ENCODE measurements around the gene EGR2.
"Not testable (repeated sequence)": the region's sequence is repeated elsewhere in the genome, so short reads cannot be mapped to it uniquely, and the experiment has no call there.

Gene EGR2

DNA sequence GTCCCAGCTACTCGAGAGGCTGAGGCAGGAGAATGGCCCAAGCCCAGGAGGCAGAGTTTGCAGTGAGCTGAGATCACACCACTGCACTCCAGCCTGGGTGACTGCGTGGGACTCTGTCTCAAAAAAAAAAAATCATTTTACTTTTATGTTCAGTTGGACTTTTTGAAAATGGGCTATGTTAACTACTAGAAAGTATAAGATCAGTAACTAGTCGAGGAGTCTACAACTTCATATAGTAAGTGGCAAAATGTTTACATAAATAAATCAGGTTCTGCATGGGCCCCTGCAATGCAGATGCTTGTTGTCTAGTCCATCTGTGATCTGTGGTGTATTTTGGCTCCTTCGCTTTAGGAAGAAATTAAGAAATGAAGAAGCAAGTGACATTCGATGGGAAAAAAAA is 23.9 kb downstream of the EGR2 start:
- DNase-seq: no peak

GRCh38 chr10:62790571-62790970 is 25.6 kb downstream of the EGR2 start:
- DNase-seq: no peak

GRCh38 chr10:62790019-62790555 is 26.1 kb downstream of the EGR2 start:
- DNase-seq: no peak

DNA sequence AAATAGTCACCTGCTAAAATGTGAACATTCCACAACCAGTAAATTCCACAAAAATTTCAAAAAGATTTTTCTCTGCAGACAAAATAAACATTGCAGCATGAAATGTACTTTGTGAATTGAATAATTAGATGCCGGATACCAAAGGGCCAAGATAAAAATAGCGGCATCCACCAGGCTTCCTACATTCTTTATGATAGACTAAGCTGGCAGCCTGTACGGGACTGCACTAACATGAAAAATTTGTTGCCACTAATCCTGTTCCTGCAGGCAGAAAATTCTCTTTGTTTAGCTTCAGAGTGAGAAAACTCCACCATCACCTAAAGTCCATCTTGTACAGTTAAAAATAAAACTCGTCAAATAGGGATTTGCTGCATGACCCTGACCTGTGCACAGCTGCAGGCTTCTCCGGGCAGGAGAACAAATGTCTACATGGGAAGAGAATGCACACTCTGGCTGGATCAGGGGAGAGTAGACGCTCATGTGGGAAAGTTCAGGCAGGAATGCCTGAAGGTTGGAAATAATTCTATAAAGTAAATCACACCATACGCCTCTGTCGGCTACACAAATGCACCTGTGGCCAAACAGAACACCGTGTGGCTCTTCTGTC is 27.2 kb downstream of the EGR2 start:
- no peak for DNase-seq

- not testable (repeated sequence) for DNase-seq
Measured at GRCh38 chr10:62788285-62788684, 27.9 kb downstream of the EGR2 start.

GRCh38 chr10:62784537-62784936 is 31.6 kb downstream of the EGR2 start:
- not testable (repeated sequence) for DNase-seq

GRCh38 chr10:62779487-62780248 is 36.5 kb downstream of the EGR2 start:
- no peak for DNase-seq

DNA sequence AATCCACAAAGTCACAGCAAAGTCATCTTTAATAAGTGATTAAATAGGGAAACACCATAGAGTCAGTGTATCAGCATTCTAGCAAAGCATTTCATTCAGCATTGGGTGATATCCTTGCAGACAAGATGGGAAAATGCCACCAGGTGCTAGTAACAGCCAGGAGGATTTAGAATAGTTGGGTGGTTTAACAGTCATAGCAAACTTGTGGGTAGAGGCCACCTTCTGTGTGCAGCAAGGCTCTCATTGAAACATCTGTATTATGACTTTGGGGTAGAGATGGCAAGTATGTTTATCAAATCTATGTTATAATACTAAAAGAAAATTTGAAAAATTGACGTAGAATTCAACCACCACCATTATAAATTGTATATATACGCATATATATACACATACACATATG is 38.0 kb downstream of the EGR2 start:
- DNase-seq: no peak

- no peak for DNase-seq
Measured at GRCh38 chr10:62772186-62772974, 43.8 kb downstream of the EGR2 start.

DNA sequence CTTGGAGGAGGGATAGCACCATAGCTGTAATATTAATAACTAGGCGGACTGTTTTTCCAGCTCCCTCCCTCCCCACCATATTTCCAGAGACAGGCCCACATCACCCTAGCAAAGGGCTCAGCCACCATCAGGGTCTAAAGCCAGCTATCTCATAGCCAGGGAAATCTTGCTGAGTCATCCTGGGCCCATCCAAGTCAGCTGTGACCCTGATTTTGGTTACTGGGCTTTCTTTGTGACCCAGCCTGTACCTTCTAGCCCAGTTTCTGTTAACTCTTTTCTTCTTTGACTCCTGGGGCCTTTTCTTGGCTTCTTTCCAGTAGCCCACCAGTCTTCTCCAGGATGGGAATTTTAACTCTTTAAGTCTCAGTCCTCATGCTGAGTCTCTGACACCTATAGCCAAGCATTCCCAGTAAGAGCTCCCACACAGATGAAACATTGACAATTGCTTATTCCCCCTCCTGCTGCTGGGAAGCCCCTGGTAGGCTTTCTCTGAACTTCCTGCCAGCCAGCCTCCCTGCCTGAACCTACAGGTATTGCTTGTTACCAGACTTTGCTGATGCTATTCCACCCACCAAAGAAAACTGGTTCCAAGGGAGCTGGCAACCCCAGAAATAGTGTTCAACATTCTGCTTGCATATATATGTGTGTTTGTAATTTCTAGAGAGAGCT is 46.5 kb downstream of the EGR2 start:
- DNase-seq: no peak

DNA sequence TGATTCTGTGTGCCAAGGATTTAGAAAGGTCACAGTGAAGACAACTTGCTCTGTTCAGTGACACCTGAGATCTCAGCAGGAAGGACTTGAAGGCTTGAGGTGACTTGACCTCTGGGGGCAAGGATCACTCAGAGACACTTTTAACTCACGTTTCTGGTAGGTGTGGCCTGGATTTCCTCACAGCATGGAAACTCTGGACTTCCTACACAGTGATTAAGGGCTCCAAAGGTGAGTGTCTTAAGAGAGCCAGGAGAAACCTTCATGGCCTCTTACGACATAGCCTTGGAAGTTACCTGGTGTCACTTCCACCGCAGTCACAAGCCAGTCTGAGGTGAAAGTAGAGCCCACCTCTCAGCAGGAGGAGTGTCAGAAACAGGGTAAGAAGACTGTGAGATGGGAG is 49.8 kb downstream of the EGR2 start:
- no peak for DNase-seq

DNA sequence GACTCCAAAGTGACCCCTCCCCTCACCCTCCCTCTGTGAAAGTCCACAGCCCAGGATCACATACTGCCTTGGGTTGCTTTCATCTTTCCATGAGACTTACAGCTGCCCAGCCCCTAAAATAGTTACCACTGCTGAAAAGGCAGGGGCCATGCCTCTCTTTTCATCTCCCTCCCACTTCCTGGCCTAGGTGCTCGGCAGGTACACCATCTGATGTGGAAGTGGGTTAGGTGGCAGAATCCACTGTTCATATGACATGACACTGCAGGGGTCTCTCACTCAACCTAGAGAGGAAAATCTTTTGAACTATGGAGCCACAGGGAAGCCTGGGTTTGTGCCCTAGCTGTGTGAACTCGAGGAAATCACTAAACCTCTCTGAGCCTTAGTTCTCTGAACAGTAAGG is 50.4 kb downstream of the EGR2 start:
- no peak for DNase-seq

- no peak for DNase-seq
Measured at GRCh38 chr10:62764011-62764410, 52.2 kb downstream of the EGR2 start.

GRCh38 chr10:62763155-62763554 is 53.0 kb downstream of the EGR2 start:
- DNase-seq: no peak

Measured in NCI-H2081 (cell line).